ENCODE results near the gene UBE2H.

Gene UBE2H

GRCh38 chr7:129925416-129926002 is 27.3 kb downstream of the UBE2H start:
- POLR2A ChIA-PET = no interaction called here
- no peak for DNase-seq (ENCODE audit: extremely low spot score)
- CTCF ChIA-PET = interaction anchor here (0.5 to 0.7 kb wide), 2 partner anchors 66 to 125 kb away, joined by 3 to 4 read pairs; no protein-coding TSS in a partner anchor
- TF ChIP-seq PKNOX1 (IDR thresholded peaks at IDR 0.05) (no peak), FOXM1 (IDR thresholded peaks at IDR 0.05; ENCODE audit: borderline replicate concordance) (no peak), CTBP1 (IDR thresholded peaks at IDR 0.05; ENCODE audit: borderline replicate concordance) (no peak), L3MBTL2 (conservative IDR thresholded peaks at IDR 0.05) (no peak), TARDBP (IDR thresholded peaks at IDR 0.05) (no peak), HDGF (IDR thresholded peaks at IDR 0.05; ENCODE audit: borderline replicate concordance) (no peak), ZNF384 (IDR thresholded peaks at IDR 0.05) (no peak), ELF4 (IDR thresholded peaks at IDR 0.05) (no peak), NFRKB (IDR thresholded peaks at IDR 0.05) (no peak), FOXK2 (IDR thresholded peaks at IDR 0.05) (no peak), LEF1 (IDR thresholded peaks at IDR 0.05; ENCODE audit: borderline replicate concordance) (no peak), SP1 (IDR thresholded peaks at IDR 0.05) (no peak), FOXA1 (IDR thresholded peaks at IDR 0.05) (no peak), ARNT (IDR thresholded peaks at IDR 0.05) (no peak), SUZ12 (IDR thresholded peaks at IDR 0.05) (no peak), BHLHE40 (IDR thresholded peaks at IDR 0.05; ENCODE audit: borderline replicate concordance) (no peak)

DNA sequence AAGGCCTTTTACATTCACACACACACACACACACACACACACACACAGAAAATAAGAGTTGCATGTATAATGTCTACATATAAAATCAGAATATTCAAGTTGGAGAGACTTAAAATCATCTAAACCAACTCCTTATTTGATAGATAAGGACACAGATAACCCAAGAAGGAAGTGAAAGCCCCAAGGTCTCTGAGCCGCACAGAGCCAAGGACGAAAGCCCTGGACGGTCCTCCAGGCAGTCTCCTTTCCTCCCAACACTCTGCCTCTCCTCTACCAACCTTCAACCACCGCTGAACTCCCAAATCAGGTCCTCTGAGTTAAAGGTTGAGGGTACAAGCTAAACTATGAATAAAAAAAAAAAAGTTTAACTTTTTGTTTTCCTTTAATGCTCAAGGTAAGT is 28.2 kb downstream of the UBE2H start:
- ChIA-PET POLR2A (no interaction called here), CTCF (no interaction called here)
- DNase-seq (ENCODE audit: extremely low spot score) = no peak
- TF ChIP-seq FOXK2 (IDR thresholded peaks at IDR 0.05) (no peak), FOXM1 (IDR thresholded peaks at IDR 0.05; ENCODE audit: borderline replicate concordance) (no peak), ELF4 (IDR thresholded peaks at IDR 0.05) (no peak), FOXA1 (IDR thresholded peaks at IDR 0.05) (no peak), SP1 (IDR thresholded peaks at IDR 0.05) (no peak), BHLHE40 (IDR thresholded peaks at IDR 0.05; ENCODE audit: borderline replicate concordance) (no peak), NFRKB (IDR thresholded peaks at IDR 0.05) (no peak), ZNF384 (IDR thresholded peaks at IDR 0.05) (no peak)

- POLR2A ChIA-PET = no interaction called here
- no peak for DNase-seq (ENCODE audit: extremely low spot score)
- TF ChIP-seq NFRKB (IDR thresholded peaks at IDR 0.05) = no peak
- TF ChIP-seq CTBP1 (IDR thresholded peaks at IDR 0.05; ENCODE audit: borderline replicate concordance) = no peak
- TF ChIP-seq BHLHE40 (IDR thresholded peaks at IDR 0.05; ENCODE audit: borderline replicate concordance) = no peak
- TF ChIP-seq L3MBTL2 (conservative IDR thresholded peaks at IDR 0.05) = no peak
- no peak for TF ChIP-seq ARNT (IDR thresholded peaks at IDR 0.05)
- TF ChIP-seq HDGF (IDR thresholded peaks at IDR 0.05; ENCODE audit: borderline replicate concordance) = no peak
- TF ChIP-seq SP1 (IDR thresholded peaks at IDR 0.05) = no peak
- no peak for TF ChIP-seq TARDBP (IDR thresholded peaks at IDR 0.05)
- no peak for TF ChIP-seq FOXM1 (IDR thresholded peaks at IDR 0.05; ENCODE audit: borderline replicate concordance)
- TF ChIP-seq ZNF384 (IDR thresholded peaks at IDR 0.05) = no peak
- TF ChIP-seq SUZ12 (IDR thresholded peaks at IDR 0.05) = no peak
- TF ChIP-seq LEF1 (IDR thresholded peaks at IDR 0.05; ENCODE audit: borderline replicate concordance) = no peak
- TF ChIP-seq PKNOX1 (IDR thresholded peaks at IDR 0.05) = no peak
- TF ChIP-seq FOXK2 (IDR thresholded peaks at IDR 0.05) = no peak
- TF ChIP-seq FOXA1 (IDR thresholded peaks at IDR 0.05) = no peak
- no peak for TF ChIP-seq ELF4 (IDR thresholded peaks at IDR 0.05)
- CTCF ChIA-PET = no interaction called here
Observed at GRCh38 chr7:129923709-129924108, 29.1 kb downstream of the UBE2H start.

GRCh38 chr7:129919492-129919891 is 33.3 kb downstream of the UBE2H start:
- TF ChIP-seq PKNOX1 (IDR thresholded peaks at IDR 0.05) (no peak), FOXK2 (IDR thresholded peaks at IDR 0.05) (no peak), CTBP1 (IDR thresholded peaks at IDR 0.05; ENCODE audit: borderline replicate concordance) (no peak), NFRKB (IDR thresholded peaks at IDR 0.05) (no peak), SP1 (IDR thresholded peaks at IDR 0.05) (no peak), LEF1 (IDR thresholded peaks at IDR 0.05; ENCODE audit: borderline replicate concordance) (no peak), TARDBP (IDR thresholded peaks at IDR 0.05) (no peak), ELF4 (IDR thresholded peaks at IDR 0.05) (no peak), FOXM1 (IDR thresholded peaks at IDR 0.05; ENCODE audit: borderline replicate concordance) (no peak), FOXA1 (IDR thresholded peaks at IDR 0.05) (no peak), L3MBTL2 (conservative IDR thresholded peaks at IDR 0.05) (no peak), SUZ12 (IDR thresholded peaks at IDR 0.05) (no peak), BHLHE40 (IDR thresholded peaks at IDR 0.05; ENCODE audit: borderline replicate concordance) (no peak), ZNF384 (IDR thresholded peaks at IDR 0.05) (no peak), ARNT (IDR thresholded peaks at IDR 0.05) (no peak), HDGF (IDR thresholded peaks at IDR 0.05; ENCODE audit: borderline replicate concordance) (no peak)
- ChIA-PET POLR2A (no interaction called here), CTCF (interaction anchor here (0.7 kb wide), 1 partner anchor 754 kb away, joined by 3 read pairs; no protein-coding TSS in a partner anchor)
- no peak for DNase-seq (ENCODE audit: extremely low spot score)

DNA sequence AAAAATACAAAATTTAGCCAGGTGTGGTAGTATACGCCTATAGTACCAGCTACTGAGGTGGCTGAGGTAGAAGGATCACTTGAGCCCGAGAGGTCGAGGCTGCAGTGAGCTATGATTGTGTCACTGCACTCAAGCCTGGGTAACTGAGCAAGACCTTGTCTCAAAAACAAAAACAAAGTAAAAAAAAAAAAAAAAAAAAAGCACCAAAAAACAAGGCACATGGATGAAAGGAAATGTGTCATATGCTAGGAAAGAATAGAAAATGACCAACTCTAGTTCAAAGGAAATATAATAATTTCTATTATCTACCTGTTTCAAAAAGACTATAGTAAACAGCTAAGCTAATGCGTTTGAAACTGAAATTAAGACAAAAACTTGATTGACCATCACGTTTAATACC is 33.8 kb downstream of the UBE2H start:
- no peak for DNase-seq (ENCODE audit: extremely low spot score)
- CTCF ChIA-PET = interaction anchor here (0.7 kb wide), 1 partner anchor 754 kb away, joined by 3 read pairs; no protein-coding TSS in a partner anchor
- POLR2A ChIA-PET = no interaction called here

DNA sequence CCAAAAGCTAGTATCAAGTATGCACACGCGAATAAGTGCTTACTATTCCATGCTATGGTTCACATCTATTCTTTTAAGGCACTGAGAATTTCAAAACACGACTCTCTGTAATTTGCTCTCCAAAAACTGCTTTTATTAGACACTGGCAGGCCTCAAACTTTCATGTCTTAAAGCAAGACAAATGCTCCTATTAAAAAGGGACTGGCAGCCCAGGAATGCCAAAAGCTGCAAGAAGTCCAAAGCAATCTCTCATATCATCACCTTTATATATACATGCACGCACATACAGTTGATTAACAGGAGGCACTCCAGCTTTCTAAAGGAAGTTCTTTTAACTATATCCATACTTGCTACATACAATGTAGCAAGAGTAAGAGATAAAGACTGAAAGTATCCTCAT is 34.8 kb downstream of the UBE2H start:
- ChIA-PET CTCF (no interaction called here), POLR2A (no interaction called here)
- TF ChIP-seq SP1 (IDR thresholded peaks at IDR 0.05) (no peak), CTBP1 (IDR thresholded peaks at IDR 0.05; ENCODE audit: borderline replicate concordance) (no peak), FOXM1 (IDR thresholded peaks at IDR 0.05; ENCODE audit: borderline replicate concordance) (no peak), ARNT (IDR thresholded peaks at IDR 0.05) (no peak), ELF4 (IDR thresholded peaks at IDR 0.05) (no peak), LEF1 (IDR thresholded peaks at IDR 0.05; ENCODE audit: borderline replicate concordance) (no peak), L3MBTL2 (conservative IDR thresholded peaks at IDR 0.05) (no peak), FOXA1 (IDR thresholded peaks at IDR 0.05) (no peak), ZNF384 (IDR thresholded peaks at IDR 0.05) (no peak), BHLHE40 (IDR thresholded peaks at IDR 0.05; ENCODE audit: borderline replicate concordance) (no peak), FOXK2 (IDR thresholded peaks at IDR 0.05) (no peak), PKNOX1 (IDR thresholded peaks at IDR 0.05) (no peak), HDGF (IDR thresholded peaks at IDR 0.05; ENCODE audit: borderline replicate concordance) (no peak), NFRKB (IDR thresholded peaks at IDR 0.05) (no peak)
- DNase-seq (ENCODE audit: extremely low spot score) = no peak

More for the DNA sequence above, 33.8 kb downstream of the UBE2H start:
- no peak for TF ChIP-seq TARDBP (IDR thresholded peaks at IDR 0.05)
- no peak for TF ChIP-seq ZNF384 (IDR thresholded peaks at IDR 0.05)
- TF ChIP-seq FOXK2 (IDR thresholded peaks at IDR 0.05) = no peak
